ENCODE results near the gene ATF5. TPM values are rescaled to one million over a fixed set of nuclear protein-coding genes. Genes with fewer than 3 reads are reported as not detected.

The ATF5 gene
- total and polyA plus RNA-seq, 10 of the 15 experiments (the other 5 are each of a cell fraction or from before 2014, with no cell fraction given) = 9.1 to 133 (median 24.0) TPM

DNA sequence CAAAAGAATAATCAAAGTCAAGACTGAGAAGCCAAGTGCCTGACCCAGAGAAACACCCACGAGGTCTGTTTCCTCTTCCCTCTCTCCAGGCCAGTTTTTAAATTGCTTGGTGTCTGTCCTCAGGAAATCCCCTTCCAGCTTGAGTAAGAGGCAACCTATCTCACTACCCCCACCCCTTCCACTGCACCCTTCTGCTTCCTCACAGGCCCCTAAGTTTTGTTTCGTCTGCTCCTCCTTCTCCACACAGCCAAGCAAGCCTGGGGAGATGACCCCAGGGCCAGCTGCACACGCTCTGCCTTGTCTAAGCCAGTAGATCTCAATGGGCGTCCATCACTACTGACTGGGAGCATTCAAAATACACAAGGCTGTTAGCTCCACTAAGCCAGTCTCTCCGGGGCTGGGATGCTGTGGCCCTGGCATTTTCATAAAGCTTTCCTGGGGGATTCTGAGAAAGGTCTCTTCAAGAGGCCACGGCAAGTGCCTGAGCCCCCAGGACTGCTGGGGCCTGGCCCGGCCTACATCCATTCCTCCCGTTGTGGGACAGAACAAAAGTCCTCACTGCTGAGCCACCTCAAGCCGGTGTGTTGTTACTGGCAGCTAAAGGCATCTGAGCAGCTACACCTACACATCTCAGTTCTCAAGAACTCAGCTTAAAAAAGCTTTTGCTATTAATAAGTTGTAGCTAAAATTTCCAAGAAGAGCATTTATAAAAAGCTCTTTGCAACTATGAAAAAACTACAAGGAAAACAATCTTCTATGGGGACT is 17.4 kb upstream of the ATF5 start (continued):
- TF ChIP-seq IRF3 (IDR thresholded peaks at IDR 0.05) = no peak
- TF ChIP-seq KAT2A (conservative IDR thresholded peaks at IDR 0.05; ENCODE audit: control insufficient read depth, low read depth, low read length) = no peak
- no peak for TF ChIP-seq KLF5 (IDR thresholded peaks at IDR 0.05; ENCODE audit: partially characterized antibody)
- no peak for TF ChIP-seq CBFB (IDR thresholded peaks at IDR 0.05; ENCODE audit: low read depth)
- no peak for TF ChIP-seq MTA3 (IDR thresholded peaks at IDR 0.05; ENCODE audit: borderline replicate concordance, low read length)
- TF ChIP-seq NR2C1 (IDR thresholded peaks at IDR 0.05) = no peak
- TF ChIP-seq ZNF592 (IDR thresholded peaks at IDR 0.05) = no peak
- no peak for TF ChIP-seq POLR2AphosphoS2 (IDR thresholded peaks at IDR 0.05; ENCODE audit: low read depth, low read length)
- TF ChIP-seq IKZF1 (conservative IDR thresholded peaks at IDR 0.05) = peak; percentile 83
- TF ChIP-seq SRF (IDR thresholded peaks at IDR 0.05; ENCODE audit: low read depth in 2 of 2, low read length in 2 of 2) = no peak
- no peak for TF ChIP-seq BCL11A (IDR thresholded peaks at IDR 0.05; ENCODE audit: low read depth, low read length)
- peak; percentile 51; the same call in 1 of the 2 replicates for TF ChIP-seq LARP7 (IDR thresholded peaks at IDR 0.05)
- no peak for TF ChIP-seq NRF1 (conservative IDR thresholded peaks at IDR 0.05; ENCODE audit: low read depth, low read length)
- TF ChIP-seq EZH2 (IDR thresholded peaks at IDR 0.05; ENCODE audit: borderline replicate concordance, control insufficient read depth, low read depth, low read length) = no peak
- TF ChIP-seq CBX5 (IDR thresholded peaks at IDR 0.05; ENCODE audit: low read depth) = 0 out of 2 replicates have a peak, but pooled peaks have one; percentile 59
- TF ChIP-seq SIX5 (IDR thresholded peaks at IDR 0.05; ENCODE audit: low read depth, low read length, severe bottlenecking) = no peak
- peak in 1 of 2 experiments; percentile 88; a peak in 2 of 4 replicates for TF ChIP-seq ETV6 (conservative IDR thresholded peaks at IDR 0.05 in 1 of 2, IDR thresholded peaks at IDR 0.05 in 1 of 2; ENCODE audit: borderline replicate concordance in 1 of 2, low read depth in 1 of 2)
- no peak for TF ChIP-seq YBX1 (IDR thresholded peaks at IDR 0.05)
- TF ChIP-seq TARDBP (IDR thresholded peaks at IDR 0.05; ENCODE audit: borderline replicate concordance) = peak; percentile 26; the same call in 1 of the 2 replicates
- no peak for TF ChIP-seq CHD1 (IDR thresholded peaks at IDR 0.05; ENCODE audit: low read depth, low read length)
- peak; percentile 82 for TF ChIP-seq NBN (IDR thresholded peaks at IDR 0.05)
- no peak for TF ChIP-seq E2F4 (IDR thresholded peaks at IDR 0.05; ENCODE audit: low read depth, low read length)
- no peak for TF ChIP-seq MYB (IDR thresholded peaks at IDR 0.05; ENCODE audit: borderline replicate concordance, low read depth, low read length)
- TF ChIP-seq, protein P1, sequence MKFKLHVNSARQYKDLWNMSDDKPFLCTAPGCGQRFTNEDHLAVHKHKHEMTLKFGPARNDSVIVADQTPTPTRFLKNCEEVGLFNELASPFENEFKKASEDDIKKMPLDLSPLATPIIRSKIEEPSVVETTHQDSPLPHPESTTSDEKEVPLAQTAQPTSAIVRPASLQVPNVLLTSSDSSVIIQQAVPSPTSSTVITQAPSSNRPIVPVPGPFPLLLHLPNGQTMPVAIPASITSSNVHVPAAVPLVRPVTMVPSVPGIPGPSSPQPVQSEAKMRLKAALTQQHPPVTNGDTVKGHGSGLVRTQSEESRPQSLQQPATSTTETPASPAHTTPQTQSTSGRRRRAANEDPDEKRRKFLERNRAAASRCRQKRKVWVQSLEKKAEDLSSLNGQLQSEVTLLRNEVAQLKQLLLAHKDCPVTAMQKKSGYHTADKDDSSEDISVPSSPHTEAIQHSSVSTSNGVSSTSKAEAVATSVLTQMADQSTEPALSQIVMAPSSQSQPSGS (IDR thresholded peaks at IDR 0.05; ENCODE audit: low read length) = no peak; the same call in 1 of the 2 replicates
